HepG2 (cell line): ENCODE data around the gene MAT2A. TPM values are rescaled to one million over a fixed set of nuclear protein-coding genes. Genes with fewer than 3 reads are reported as not detected.

Experiments
- ATAC-seq: fragments of 200-7000 bp; cut with Tn5 transposase; 3 replicates; pipeline ENCODE4 v1.9.1; 2020; ENCODE audit warnings: mild to moderate bottlenecking, moderate library complexity
- BruUV-seq: library from RNA; stranded (reverse); fragments of 400-500 nt; replicated peaks from 2 replicates; lab custom pipeline; 2021; lab: Mats Ljungman, UMichigan
- CTCF ChIA-PET: fragments of 300-600 bp; formaldehyde crosslinking; extraction: SDS; loops from one replicate; lab custom pipeline; 2021; ENCODE audit warnings: low total read pairs, inconsistent platforms, low intra/inter-chr PET ratio; lab: Yijun Ruan, JAX
- POLR2A ChIA-PET: fragments of 350-600 bp; sonication (Branson Sonifier 250); formaldehyde crosslinking; loops from one replicate; lab custom pipeline; 2020; ENCODE audit warnings: antibody characterized with exemption, inconsistent platforms; lab: Yijun Ruan, JAX
- DNase-seq: peaks from one replicate; pipeline ENCODE4 v3.0.0-alpha.2; 2015; ENCODE audit warnings: low spot score
- FAIRE-seq: peaks from 3 replicates; lab custom pipeline; 2011; peaks lifted over from hg19 to GRCh38; lab: Jason Lieb, UNC
- H2AFZ ChIP-seq: one replicate; pipeline ENCODE4 v1.6.1; 2011; ENCODE audit warnings: low read length, inconsistent platforms
- H3K27ac ChIP-seq: fragments of 300-600 bp; 3 replicates; pipeline ENCODE4 v1.8.0; 2011; ENCODE audit warnings: mixed run types, mild to moderate bottlenecking, mixed read lengths, low read length, inconsistent platforms; ENCODE audit not compliant: insufficient read depth; ENCODE audit errors: extremely low read length
- H3K27me3 ChIP-seq, 2 experiments: fragments of 200-600 bp in 1 of 2; 2 replicates in 1 of 2; 3 replicates in 1 of 2; pipeline versions ENCODE4 v1.6.0 to v1.8.0; 2011; ENCODE audit warnings: low read length in 2 of 2, mild to moderate bottlenecking in 2 of 2, moderate library complexity in 2 of 2, inconsistent platforms in 1 of 2; ENCODE audit not compliant: insufficient read depth in 2 of 2, control insufficient read depth in 1 of 2
- H3K36me3 ChIP-seq, 2 experiments: fragments of 200-600 bp in 1 of 2; replicated peaks in 1 of 2; 2 replicates in 1 of 2; 3 replicates in 1 of 2; pipeline versions ENCODE4 v1.5.1 to v1.8.0; 2011; ENCODE audit warnings: low read length in 2 of 2, inconsistent platforms in 1 of 2; ENCODE audit not compliant: insufficient read depth in 2 of 2, control insufficient read depth in 1 of 2
- H3K4me1 ChIP-seq: 2 replicates; pipeline ENCODE4 v1.5.1; 2012; ENCODE audit warnings: low read length, inconsistent platforms; ENCODE audit not compliant: insufficient read depth
- H3K4me2 ChIP-seq: 2 replicates; pipeline ENCODE4 v1.6.0; 2011; ENCODE audit warnings: low read depth, low read length, inconsistent platforms
- H3K4me3 ChIP-seq, 3 experiments: fragments of 200-600 bp in 1 of 3; sonication (generic), shearing (Covaris generic) in 1 of 3; replicated peaks in 1 of 3; 2 replicates each; pipeline ENCODE4 v1.5.1; 2011 to 2016; ENCODE audit warnings: low read length in 3 of 3, inconsistent platforms in 2 of 3, low read depth in 2 of 3, mild to moderate bottlenecking in 2 of 3, control low read depth in 1 of 3, mixed read lengths in 1 of 3; ENCODE audit not compliant: insufficient read depth in 1 of 3
- H3K79me2 ChIP-seq: one replicate; pipeline ENCODE4 v1.6.1; 2011; ENCODE audit warnings: low read length, inconsistent platforms; ENCODE audit not compliant: insufficient read depth
- H3K9ac ChIP-seq: 2 replicates; pipeline ENCODE4 v1.6.0; 2011; ENCODE audit warnings: mild to moderate bottlenecking, low read depth, low read length, inconsistent platforms; ENCODE audit not compliant: insufficient read depth
- H3K9me3 ChIP-seq: 2 replicates; pipeline ENCODE4 v1.5.1; 2012; ENCODE audit warnings: mild to moderate bottlenecking, low read length
- H4K20me1 ChIP-seq: 2 replicates; pipeline ENCODE4 v1.6.0; 2011; ENCODE audit warnings: inconsistent platforms, mild to moderate bottlenecking, low read length, moderate library complexity; ENCODE audit not compliant: insufficient read depth
- ASH2L ChIP-seq: fragments of 300-600, 200-600 bp; sonication (generic); IDR thresholded peaks from 2 replicates; pipeline ENCODE4 v1.7.0; 2017; ENCODE audit warnings: low read depth, mild to moderate bottlenecking, moderate library complexity, mixed read lengths, low read length; ENCODE audit not compliant: insufficient read length
- RBFOX2 ChIP-seq: fragments of 200-400 bp; formaldehyde crosslinking; IDR thresholded peaks from 2 replicates; pipeline ENCODE4 v1.6.1; 2017; ENCODE audit warnings: low read depth, mild to moderate bottlenecking, low read length
- RBM22 ChIP-seq: fragments of 200-400 bp; formaldehyde crosslinking; optimal IDR thresholded peaks from 2 replicates; pipeline ENCODE3; 2017; ENCODE audit warnings: mild to moderate bottlenecking, low read length, moderate library complexity
- SRSF1 ChIP-seq: fragments of 200-400 bp; formaldehyde crosslinking; optimal IDR thresholded peaks from 2 replicates; pipeline ENCODE3; 2017; ENCODE audit warnings: mild to moderate bottlenecking, low read depth, low read length, moderate library complexity
- THAP11 ChIP-seq: IDR thresholded peaks from 2 replicates; pipeline ENCODE4 v1.6.1; 2016; ENCODE audit warnings: missing biosample characterization, missing genetic modification reagents
- ZNF3 ChIP-seq: IDR thresholded peaks from 2 replicates; pipeline ENCODE4 v1.7.0; 2017; ENCODE audit warnings: inconsistent platforms
- WGBS: methylation state at CpG from one replicate; pipeline ENCODE4 v1.1.6; 2017; ENCODE audit warnings: low lambda C conversion rate; 5-methylcytosine and 5-hydroxymethylcytosine counted together
- in situ Hi-C: cut with HindIII; loops from 2 replicates; pipeline ENCODE4 v1.10.0; 2017; ENCODE audit warnings: low pct_unique_long_range_greater_than_20kb; ENCODE audit not compliant: extremely low pct_ligation_motif_present
- intact Hi-C: fragments of 100-400 bp; cut with micrococcal nuclease; formaldehyde crosslinking; loops from one replicate; pipeline ENCODE4 v1.10.0; 2022; ENCODE audit not compliant: unreplicated experiment
- polyA plus RNA-seq, 8 experiments: library from polyadenylated mRNA; depleted of rRNA in 3 of 8; stranded (reverse) in 7 of 8; unstranded in 1 of 8; fragments of >200 nt; fragmentation: Illumina TruSeq in 4 of 8; extraction: Trizol in 4 of 8; gene quantifications; 2 replicates each; pipeline versions ENCODE4 v1.2.1 to v1.2.3, GENCODE V29; 2011 to 2016; ENCODE audit warnings: low read depth in 4 of 8, missing spikeins in 1 of 8, mixed read lengths in 1 of 8; ENCODE audit not compliant: insufficient read depth in 1 of 8
- total RNA-seq, 5 experiments: library from RNA; depleted of rRNA; stranded (reverse); fragments of >200 nt; fragmentation: Illumina TruSeq; extraction: Trizol; gene quantifications; 2 replicates each; pipeline ENCODE4 v1.2.3, GENCODE V29; 2016; ENCODE audit warnings: low read depth in 1 of 5

The MAT2A gene
- total and polyA plus RNA-seq, 2 of the 13 experiments (the other 11 are each of a cell fraction or from before 2014, with no cell fraction given), result 155 to 331 TPM

- Histone ChIP-seq H3K36me3 (peaks cover 30 to 58% of the 10 kb centered on the region in 2 experiments), H3K4me1 (no peaks in the 10 kb centered on the region), H3K9me3 (no peaks in the 10 kb centered on the region), H3K9ac (no peak overlapping the region), H3K27ac (no peak overlapping the region), H3K4me3 (no peak overlapping the region), H3K79me2 (no peaks in the 10 kb centered on the region), H4K20me1 (peaks cover 12% of the 10 kb centered on the region), H2AFZ (no peak overlapping the region), H3K27me3 (no peaks in the 10 kb centered on the region)
- no peak for FAIRE-seq
- intact Hi-C loops, result no loop called here
- ATAC-seq, result peak; percentile 4; the same call in 1 of the 3 replicates
- 90% methylated on average over 2 of the region's 2 CpGs for WGBS
- ChIA-PET CTCF (no interaction called here), POLR2A (interaction anchor here (0.9 to 20.8 kb wide), 7 partner anchors 7 to 128 kb away, joined by 4 to 645 read pairs (median 43); partner anchors contain the start of genes C2orf68, GGCX, MAT2A and RNF181)
- no peak for DNase-seq
- BruUV-seq, result no TSS peak
- TF ChIP-seq THAP11 (CRISPR knock-in tag) (peak; percentile 4; the same call in 1 of the 2 replicates), RBFOX2 (peak; percentile 46; the same call in 1 of the 2 replicates), ZNF3 (CRISPR knock-in tag) (no peak)
- TF ChIP-seq, all 625 proteins: peak for 2
- H3K4me2 ChIP-seq, result no peak overlapping the region
- in situ Hi-C loops, result no loop called here
Observed at GRCh38 chr2:85548608-85548900, 9.6 kb downstream of the MAT2A start.

- H3K4me1 ChIP-seq, result no peaks in the 10 kb centered on the region
- ATAC-seq (no peak), FAIRE-seq (no peak), DNase-seq (no peak)
- H3K27ac ChIP-seq, result no peak overlapping the region
- ChIA-PET POLR2A (interaction anchor here (1.4 to 20.8 kb wide), 6 partner anchors 8 to 128 kb away, joined by 4 to 645 read pairs (median 131); partner anchors contain the start of genes C2orf68, GGCX, MAT2A and RNF181), CTCF (interaction anchor here (4.8 kb wide), 1 partner anchor 128 kb away, joined by 45 read pairs; no protein-coding TSS in a partner anchor)
- no peak overlapping the region for H3K9ac ChIP-seq
- in situ Hi-C loops (no loop called here), intact Hi-C loops (no loop called here)
- H3K27me3 ChIP-seq, result no peaks in the 10 kb centered on the region
- H3K36me3 ChIP-seq, result peaks cover 34 to 57% of the 10 kb centered on the region in 2 experiments
- peaks cover 12% of the 10 kb centered on the region for H4K20me1 ChIP-seq
- H2AFZ ChIP-seq, result no peak overlapping the region
- BruUV-seq, result no TSS peak
- no peaks in the 10 kb centered on the region for H3K9me3 ChIP-seq
- H3K79me2 ChIP-seq, result no peaks in the 10 kb centered on the region
- WGBS, result 96% methylated on average over 10 of the region's 10 CpGs
- no peak overlapping the region for H3K4me2 ChIP-seq
- H3K4me3 ChIP-seq, result no peak overlapping the region
- TF ChIP-seq RBM22 (peak; percentile 53), SRSF1 (no peak), ASH2L (no peak)
Observed at GRCh38 chr2:85549095-85549494, 10.1 kb downstream of the MAT2A start.
